Peyer's patch (tissue), 4 donors: ENCODE data around the gene ZNF747. TPM values are rescaled to one million over a fixed set of nuclear protein-coding genes. Genes with fewer than 3 reads are reported as not detected.

Source experiments
- DNase-seq, 3 donors: peaks; one replicate each; pipeline ENCODE4 v3.0.0-alpha.2; 2017 to 2019
- H3K27ac ChIP-seq, 4 donors: fragments of 200-600 bp; sonication (generic); one replicate each; pipeline ENCODE4 v1.5.1; 2016 to 2019
- H3K27me3 ChIP-seq, 2 donors: fragments of 200-600 bp; sonication (generic); one replicate each; pipeline ENCODE4 v1.5.1; 2019
- H3K36me3 ChIP-seq, 3 donors: fragments of 200-600 bp; sonication (generic); one replicate each; pipeline ENCODE4 v1.5.1; 2016 to 2019
- H3K4me1 ChIP-seq, 4 donors: fragments of 200-600 bp; sonication (generic); one replicate each; pipeline ENCODE4 v1.5.1; 2016 to 2019
- H3K4me3 ChIP-seq, 4 donors: fragments of 200-600 bp; sonication (generic); 1 replicate in 3 of 4; 2 replicates in 1 of 4; pipeline ENCODE4 v1.5.1; 2016 to 2019; ENCODE audit warnings: mild to moderate bottlenecking in 1 of 4
- H3K9me3 ChIP-seq, 4 donors: fragments of 200-600 bp; sonication (generic); one replicate each; pipeline ENCODE4 v1.5.1; 2016 to 2019; ENCODE audit warnings: mild to moderate bottlenecking in 1 of 4
- CTCF ChIP-seq, 6 experiments: fragments of 450-650 bp in 4 of 6; fragments of 200-600 bp in 2 of 6; sonication (generic) in 1 of 6; IDR thresholded peaks; one replicate each; pipeline ENCODE4 v1.5.1; 2017 to 2019; ENCODE audit warnings: antibody characterized with exemption in 6 of 6, mild to moderate bottlenecking in 3 of 6, moderate library complexity in 1 of 6
- POLR2A ChIP-seq, 2 donors: fragments of 450-650 bp; IDR thresholded peaks; one replicate each; pipeline ENCODE4 v1.5.1; 2017; ENCODE audit warnings: antibody characterized with exemption in 2 of 2, mild to moderate bottlenecking in 2 of 2, moderate library complexity in 2 of 2
- total RNA-seq, 4 donors: library from RNA; depleted of rRNA; stranded (reverse); fragments of >200 nt; gene quantifications; one replicate each; pipeline ENCODE4 v1.1.0, GENCODE V29; 2016

The ZNF747 gene
- total RNA-seq, 4 donors from 2014 or later, result 12.4 to 22.8 (median 19.1) TPM

- H3K4me1 ChIP-seq, result peaks cover 0 to 26% (median 0%) of the 10 kb centered on the region in 4 donors
- no peak overlapping the region for H3K27ac ChIP-seq
- H3K27me3 ChIP-seq, result no peaks in the 10 kb centered on the region
- peaks cover 0 to 15% (median 0%) of the 10 kb centered on the region in 3 donors for H3K36me3 ChIP-seq
- no peak for TF ChIP-seq CTCF (IDR thresholded peaks at IDR 0.05)
- no peak for TF ChIP-seq POLR2A (IDR thresholded peaks at IDR 0.05)
- no peak for DNase-seq
- H3K4me3 ChIP-seq, result no peak overlapping the region
- no peaks in the 10 kb centered on the region for H3K9me3 ChIP-seq
These were observed 2.1 kb downstream of the ZNF747 start for GRCh38 chr16:30532285-30533145.

- Histone ChIP-seq H3K9me3 (no peaks in the 10 kb centered on the region), H3K4me3 (no peak overlapping the region), H3K36me3 (peaks cover 0 to 15% (median 0%) of the 10 kb centered on the region in 3 donors), H3K27ac (no peak overlapping the region), H3K27me3 (no peaks in the 10 kb centered on the region), H3K4me1 (peaks cover 0 to 27% (median 0%) of the 10 kb centered on the region in 4 donors)
- no peak for TF ChIP-seq CTCF (IDR thresholded peaks at IDR 0.05)
- no peak for TF ChIP-seq POLR2A (IDR thresholded peaks at IDR 0.05)
- no peak for DNase-seq
These were observed 4.3 kb downstream of the ZNF747 start for GRCh38 chr16:30530163-30531037.

- no peak for DNase-seq
- H3K27ac ChIP-seq, result no peak overlapping the region
- no peaks in the 10 kb centered on the region for H3K27me3 ChIP-seq
- H3K4me1 ChIP-seq, result peaks cover 0 to 39% (median 0%) of the 10 kb centered on the region in 4 donors
- H3K4me3 ChIP-seq, result no peak overlapping the region
- H3K36me3 ChIP-seq, result peaks cover 0 to 27% (median 0%) of the 10 kb centered on the region in 3 donors
- no peaks in the 10 kb centered on the region for H3K9me3 ChIP-seq
- TF ChIP-seq POLR2A (IDR thresholded peaks at IDR 0.05), result no peak
- no peak for TF ChIP-seq CTCF (IDR thresholded peaks at IDR 0.05)
These were observed 5.7 kb downstream of the ZNF747 start for GRCh38 chr16:30528799-30529457.

GRCh38 chr16:30527635-30528178 lies 7.0 kb downstream of the ZNF747 start:
- peaks cover 0 to 37% (median 1%) of the 10 kb centered on the region in 4 donors for H3K4me1 ChIP-seq
- peaks cover 0 to 22% (median 0%) of the 10 kb centered on the region in 3 donors for H3K36me3 ChIP-seq
- no peaks in the 10 kb centered on the region for H3K27me3 ChIP-seq
- H3K27ac ChIP-seq, result peak overlapping the region; percentile 92 to 100 (median 98)
- H3K9me3 ChIP-seq, result no peaks in the 10 kb centered on the region
- peak overlapping the region; percentile 73 to 97 (median 89) for H3K4me3 ChIP-seq
- peak in 2 of 3 donors; percentile 64 to 71 for DNase-seq
- TF ChIP-seq CTCF (IDR thresholded peaks at IDR 0.05) (peak in 1 of 6 experiments; percentile 7), POLR2A (IDR thresholded peaks at IDR 0.05) (no peak)
